ENCODE data around the gene ZDHHC6.
A peak's percentile ranks its signal among the peaks of the same experiment; 100 is the strongest.
"Not testable (repeated sequence)": the region's sequence is repeated elsewhere in the genome, so short reads cannot be mapped to it uniquely, and the experiment has no call there.

ZDHHC6 gene, protein sequence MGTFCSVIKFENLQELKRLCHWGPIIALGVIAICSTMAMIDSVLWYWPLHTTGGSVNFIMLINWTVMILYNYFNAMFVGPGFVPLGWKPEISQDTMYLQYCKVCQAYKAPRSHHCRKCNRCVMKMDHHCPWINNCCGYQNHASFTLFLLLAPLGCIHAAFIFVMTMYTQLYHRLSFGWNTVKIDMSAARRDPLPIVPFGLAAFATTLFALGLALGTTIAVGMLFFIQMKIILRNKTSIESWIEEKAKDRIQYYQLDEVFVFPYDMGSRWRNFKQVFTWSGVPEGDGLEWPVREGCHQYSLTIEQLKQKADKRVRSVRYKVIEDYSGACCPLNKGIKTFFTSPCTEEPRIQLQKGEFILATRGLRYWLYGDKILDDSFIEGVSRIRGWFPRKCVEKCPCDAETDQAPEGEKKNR

DNA sequence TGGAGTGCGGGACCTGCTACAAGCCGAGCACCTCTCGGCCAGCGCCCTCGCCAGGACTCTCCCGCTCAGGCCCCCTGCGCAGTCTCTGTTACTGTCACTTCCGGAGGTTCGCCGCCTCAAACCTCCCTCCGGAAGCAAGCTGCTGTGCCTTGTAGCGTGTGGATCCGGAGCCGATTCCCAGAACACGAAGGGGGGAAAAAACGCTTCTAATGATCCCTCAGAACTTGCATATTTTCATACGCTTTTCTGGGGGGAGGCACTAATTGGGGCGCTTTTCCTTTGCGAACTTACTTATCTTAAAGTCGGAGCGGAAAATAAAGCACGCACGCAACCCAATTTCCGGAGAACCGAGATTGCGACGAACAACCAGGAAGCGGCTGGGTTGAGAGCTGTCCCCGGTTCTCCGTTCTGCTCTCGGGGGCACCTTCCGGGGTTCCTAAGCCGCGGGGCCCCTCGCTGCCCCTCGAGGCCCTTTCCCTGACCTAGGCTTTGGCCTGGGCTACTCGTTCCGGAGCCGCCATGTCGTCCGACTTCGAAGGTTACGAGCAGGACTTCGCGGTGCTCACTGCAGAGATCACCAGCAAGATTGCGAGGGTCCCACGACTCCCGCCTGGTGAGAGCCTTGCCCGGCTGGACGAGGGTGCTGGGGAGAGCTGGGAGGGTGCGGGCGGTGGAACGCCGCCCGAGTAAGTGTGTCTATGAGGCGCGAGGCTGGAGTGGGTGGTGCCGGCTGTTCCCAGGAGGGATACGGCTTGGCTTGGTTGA is at the start of gene ZDHHC6, which contains the start of gene VTI1A:
Gene ZDHHC6, minus strand, starts transcription at position 60 of the 765 bp plus-strand sequence. CDS start 1,478 bp downstream, outside the sequence.
Gene VTI1A, plus strand, starts transcription at position 361 of the 765 bp plus-strand sequence. Its CDS starts 159 bp downstream, at position 520.
- DNase-seq (ENCODE audit: low read depth): peak; percentile 73

DNA sequence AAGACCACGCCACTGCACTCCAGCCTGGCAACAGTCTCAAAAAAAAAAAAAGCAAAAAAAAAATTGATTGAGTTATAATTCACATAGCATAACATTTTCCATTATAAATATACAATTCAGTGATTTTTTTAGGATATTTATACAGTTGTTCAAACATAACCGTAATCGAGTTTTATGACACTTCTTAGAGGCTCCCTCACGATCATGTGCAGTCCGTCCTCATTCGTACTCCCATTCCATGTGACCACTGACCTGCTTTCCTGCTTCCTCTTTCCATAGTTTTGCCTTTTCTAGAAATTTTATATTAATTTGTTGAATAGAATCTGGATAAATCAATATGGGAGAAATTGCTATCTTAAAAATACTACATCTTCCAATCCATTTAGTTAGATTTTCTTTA is 46.0 kb upstream of the ZDHHC6 start:
- DNase-seq (ENCODE audit: low read depth): no peak

DNA sequence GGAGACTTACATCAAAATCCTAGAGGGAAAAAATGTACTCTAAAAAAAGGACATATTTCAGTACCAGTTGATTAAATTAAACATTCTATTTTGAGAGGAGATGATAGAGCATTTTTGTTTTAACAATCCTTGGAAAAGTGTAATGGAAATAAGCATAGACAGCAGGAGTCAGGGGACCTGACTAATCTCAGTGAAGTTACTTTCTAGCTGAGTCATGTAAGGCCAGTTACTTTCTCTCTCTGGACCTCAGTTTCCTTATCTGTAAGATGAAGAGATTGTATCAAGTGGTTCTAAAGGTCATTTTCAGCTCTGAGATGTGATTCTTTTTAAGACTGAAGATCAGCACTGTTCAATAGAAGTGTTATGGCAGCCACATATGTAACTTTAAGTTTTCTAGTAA is 44.4 kb upstream of the ZDHHC6 start:
- no peak for DNase-seq (ENCODE audit: low read depth)

DNA sequence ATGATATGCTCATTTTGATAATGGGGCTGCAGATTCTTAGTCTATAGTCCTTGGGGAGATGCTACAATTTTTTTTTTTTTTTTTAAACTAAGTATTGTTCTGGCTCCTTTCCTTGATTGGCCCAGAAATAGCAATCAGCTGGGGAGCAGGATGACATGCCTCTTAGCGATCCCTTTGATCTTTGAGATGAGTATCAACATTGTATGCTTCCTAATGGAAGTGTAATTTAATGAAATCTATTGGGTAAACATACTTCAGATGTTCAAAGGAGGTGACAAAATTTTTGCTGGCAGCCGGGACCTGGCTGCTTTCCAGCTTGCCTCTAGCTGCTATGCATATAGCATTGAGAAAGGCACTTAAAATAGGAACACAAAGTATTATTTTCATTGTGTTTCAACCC is 43.8 kb upstream of the ZDHHC6 start:
- DNase-seq (ENCODE audit: low read depth): no peak

DNA sequence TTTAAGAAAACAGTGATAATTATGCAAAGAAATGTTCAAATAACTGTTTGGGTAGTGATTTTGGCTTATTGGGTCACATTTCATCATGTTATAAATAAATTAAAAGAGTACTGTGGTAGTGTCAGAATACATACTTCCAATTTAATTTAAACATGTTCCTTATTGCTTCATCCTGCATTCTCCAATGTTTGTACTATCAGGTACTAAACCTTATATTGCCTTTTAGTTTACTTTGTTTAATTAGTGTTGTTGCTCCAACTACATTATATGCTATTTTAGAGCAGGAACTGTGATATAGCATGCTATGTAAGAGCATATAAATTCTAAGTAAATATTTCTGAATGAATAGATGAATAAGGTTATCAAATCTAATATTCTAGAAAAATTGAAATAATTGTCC is 41.2 kb upstream of the ZDHHC6 start:
- no peak for DNase-seq (ENCODE audit: low read depth)

DNA sequence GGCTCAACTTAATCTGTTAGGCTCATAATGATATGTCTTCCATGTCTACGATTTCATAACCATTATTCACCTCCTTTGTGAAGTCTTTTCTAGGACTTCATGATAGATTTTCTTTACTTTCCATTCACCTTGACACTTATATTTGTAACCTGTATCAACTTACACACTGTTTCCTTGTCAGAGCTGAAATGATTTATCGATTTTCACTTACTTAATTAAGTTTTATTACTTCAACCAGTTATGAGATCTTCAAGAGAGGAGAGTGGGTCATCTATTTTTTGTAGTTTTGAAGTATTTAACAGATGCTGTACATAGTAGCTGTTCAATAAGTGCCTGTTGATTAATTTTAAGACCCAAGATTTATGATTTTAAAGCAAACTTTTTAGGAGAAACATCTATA is 37.7 kb upstream of the ZDHHC6 start:
- DNase-seq (ENCODE audit: low read depth): no peak

DNA sequence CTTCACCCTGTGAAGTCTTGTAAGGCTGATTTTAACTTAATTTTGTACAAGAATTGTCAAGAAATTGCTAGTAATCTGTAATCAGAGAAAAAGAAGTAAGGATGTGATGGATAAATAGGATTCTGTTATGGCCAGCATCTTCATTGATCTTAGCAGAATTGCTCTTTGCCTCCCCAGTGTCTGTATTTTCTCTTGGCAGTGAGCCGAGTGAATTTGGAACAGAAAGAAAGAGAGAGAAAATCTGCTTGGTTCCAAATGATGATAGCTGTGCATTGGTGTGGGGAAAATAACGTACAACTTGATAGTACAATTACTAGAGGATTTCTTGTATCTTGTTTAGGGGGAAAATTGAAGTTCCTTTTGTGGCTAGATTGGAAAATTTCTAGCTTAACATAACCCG is 34.9 kb upstream of the ZDHHC6 start:
- no peak for DNase-seq (ENCODE audit: low read depth)

DNA sequence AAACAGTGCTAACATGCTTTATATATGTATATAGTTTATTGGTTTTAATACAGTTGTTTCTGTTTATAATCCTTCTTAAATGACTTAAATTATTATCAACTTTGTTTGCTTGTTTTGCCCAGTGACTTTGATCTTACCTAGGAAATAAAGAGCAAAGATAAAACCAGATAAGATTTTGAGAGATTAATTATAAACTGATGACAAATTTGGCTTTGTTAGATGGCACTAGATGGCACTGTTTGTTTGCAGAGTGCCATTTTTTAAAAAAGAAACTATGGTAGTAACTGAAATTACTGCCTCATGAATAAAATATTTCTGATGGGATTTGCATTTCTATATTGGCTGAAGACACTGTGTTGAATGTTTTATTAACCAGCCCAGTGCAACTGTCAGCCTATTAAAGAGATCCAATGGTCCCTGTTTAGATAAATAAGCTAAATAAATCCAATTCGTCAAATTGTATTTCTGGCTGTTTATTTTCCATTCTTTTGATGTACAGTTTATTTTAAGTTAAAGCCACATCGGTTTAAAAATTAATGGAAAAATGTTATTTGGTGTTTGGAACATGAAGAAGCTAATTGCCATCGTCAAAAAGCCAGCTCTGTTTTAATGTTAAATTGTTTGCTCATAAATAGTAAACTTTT is 29.0 kb upstream of the ZDHHC6 start:
- no peak for DNase-seq (ENCODE audit: low read depth)

DNA sequence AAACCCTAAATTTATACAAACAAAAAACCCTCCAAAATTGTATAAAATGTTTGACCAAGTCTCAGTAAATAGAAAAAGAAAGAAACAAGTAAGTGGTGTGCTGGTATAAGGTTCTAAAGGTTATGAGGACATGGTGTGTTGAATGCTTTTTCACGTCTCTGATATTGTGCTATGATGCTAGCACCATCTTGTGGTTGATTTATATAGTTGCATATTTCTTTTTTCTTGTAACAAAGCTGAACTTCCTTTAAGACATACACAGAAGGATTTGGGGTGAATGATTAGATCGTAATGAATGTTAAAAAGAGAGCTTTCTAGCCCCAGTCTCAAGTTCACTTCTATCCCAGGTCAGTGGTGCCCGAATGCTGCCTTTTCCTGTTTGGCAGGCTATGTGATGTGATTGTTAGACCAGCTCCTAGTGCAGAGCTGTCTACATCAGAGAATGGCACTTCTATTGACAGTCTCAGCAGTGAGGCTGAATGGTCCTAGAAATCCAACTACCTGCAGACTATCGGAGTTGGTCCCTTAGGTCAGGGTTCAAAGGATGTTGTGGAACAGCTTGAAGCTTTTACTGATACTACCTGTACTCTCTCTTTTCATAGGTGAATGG is 25.3 kb upstream of the ZDHHC6 start:
- DNase-seq (ENCODE audit: low read depth): no peak

DNA sequence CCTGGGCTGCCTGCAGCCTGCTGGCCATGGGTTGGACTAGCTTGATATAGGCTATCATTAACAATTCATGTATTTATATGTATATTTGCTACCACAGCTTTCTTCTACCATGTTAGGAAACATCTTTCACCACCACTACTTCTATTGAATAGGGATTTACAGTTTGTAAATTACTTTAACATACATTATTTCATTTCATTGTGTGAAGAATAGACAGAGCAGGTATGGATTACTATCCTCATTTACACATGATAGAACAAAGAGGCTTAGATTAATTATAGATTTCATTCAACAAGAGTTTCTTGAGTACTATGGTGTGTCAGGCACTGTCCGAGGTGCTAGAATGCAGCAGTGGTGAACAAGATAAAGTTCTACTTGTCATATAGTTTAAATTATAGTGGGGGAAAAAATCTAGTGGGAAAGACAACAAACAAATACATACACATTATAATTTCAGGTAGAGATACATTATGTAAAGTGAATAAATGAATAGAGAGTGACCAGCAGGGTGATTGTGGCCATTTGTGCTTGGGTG is 20.9 kb upstream of the ZDHHC6 start:
- DNase-seq (ENCODE audit: low read depth): no peak

DNA sequence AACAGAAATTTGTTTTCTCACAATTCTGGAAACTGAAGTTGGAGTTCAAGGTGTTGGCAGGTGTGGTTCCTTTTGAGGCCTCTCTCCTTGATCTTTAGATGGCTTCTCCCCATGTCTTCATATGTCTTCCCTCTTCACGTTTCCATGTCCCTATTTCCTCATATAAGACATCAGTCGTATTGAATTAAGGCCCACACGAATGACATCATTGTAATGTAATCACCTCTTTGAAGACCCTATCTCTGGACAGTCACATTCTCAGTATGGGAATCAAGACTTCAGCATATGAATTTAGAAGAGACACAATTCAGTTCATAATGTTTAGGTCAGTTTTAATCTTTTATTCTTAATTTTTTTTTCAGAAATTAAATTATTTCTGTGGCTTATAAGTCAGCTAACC is 20.1 kb upstream of the ZDHHC6 start:
- no peak for DNase-seq (ENCODE audit: low read depth)

DNA sequence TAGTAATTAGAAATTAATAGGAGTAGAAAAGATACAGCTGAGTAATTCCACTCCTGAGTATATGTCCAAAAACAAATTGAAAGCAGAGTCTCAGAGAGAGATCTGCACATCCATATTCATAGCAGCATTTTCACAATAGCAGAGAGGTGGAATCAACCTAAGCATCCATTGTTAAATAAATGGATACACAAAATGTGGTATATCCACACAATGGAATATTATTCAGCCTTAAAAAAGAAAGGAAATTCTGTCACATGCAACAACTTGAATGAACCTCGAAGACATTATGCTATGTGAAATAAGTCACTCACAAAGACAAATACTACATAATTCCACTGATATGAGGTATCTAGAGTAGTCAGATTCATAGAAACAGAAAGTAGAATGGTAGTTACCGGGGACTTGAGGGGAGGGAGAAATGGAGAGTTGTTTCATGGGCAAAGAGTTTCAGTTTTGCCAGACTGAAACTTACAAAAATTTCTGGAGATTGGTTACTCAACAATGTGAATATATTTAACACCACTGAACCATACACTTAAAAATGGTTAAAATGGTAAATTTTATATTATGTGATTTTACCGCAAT is 18.7 kb upstream of the ZDHHC6 start:
- DNase-seq (ENCODE audit: low read depth): no peak

DNA sequence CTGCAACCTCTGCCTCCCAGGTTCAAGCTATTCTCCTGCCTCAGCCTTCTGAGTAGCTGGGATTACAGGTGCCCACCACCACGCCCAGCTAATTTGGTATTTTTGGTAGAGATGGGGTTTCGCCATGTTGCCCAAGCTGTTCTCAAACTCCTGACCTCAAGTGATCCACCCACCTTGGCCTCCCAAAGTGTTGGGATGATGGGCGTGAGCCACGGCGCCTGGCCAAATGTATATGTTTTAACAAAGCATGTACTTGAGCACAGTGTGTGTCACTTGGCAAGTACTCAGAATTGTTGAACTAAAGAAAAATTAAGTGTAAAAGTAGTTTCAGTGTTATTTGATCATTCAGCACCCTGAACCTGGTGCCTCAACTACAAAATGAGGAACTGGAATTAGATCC is 17.4 kb upstream of the ZDHHC6 start:
- DNase-seq (ENCODE audit: low read depth): not testable (repeated sequence)

DNA sequence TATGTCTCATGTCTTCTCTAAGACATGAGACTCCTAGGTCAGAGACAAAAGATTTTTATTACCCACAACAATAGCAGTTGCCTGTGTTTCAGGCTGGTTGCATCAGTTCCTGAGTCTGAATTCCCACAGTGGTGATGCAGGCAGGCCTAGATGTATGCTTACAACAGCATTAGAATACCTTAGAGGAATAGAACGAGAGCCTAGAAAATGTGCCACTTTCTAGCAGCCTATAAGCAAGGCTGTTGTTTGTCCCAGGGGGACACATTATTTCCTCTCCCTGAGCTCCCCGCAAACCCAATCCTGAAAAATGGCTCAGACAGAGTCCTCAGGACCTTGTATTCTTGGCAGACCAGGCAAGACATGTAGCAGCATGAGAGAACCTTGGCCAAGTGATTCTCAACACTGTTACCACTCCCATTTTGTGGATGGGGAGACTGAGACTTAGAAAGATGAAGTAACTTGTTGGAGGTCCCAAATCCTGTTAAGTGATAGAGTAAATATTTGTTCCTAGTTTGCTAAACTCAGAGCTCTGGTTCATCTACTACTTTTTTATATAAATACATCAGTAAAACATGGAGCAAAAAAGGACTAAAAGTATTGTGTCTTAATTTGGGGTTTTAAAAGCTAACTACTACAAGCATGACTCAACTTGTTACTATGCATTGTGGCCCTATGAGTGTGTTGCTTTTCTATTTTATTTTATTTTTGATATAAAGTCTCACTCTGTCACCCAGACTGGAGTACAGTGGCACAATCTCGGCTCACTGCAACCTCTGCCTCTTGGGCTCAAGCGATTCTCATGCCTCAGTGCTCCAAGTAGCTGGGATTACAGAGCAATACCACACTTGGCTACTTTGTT is 14.5 kb upstream of the ZDHHC6 start:
- DNase-seq (ENCODE audit: low read depth): no peak

DNA sequence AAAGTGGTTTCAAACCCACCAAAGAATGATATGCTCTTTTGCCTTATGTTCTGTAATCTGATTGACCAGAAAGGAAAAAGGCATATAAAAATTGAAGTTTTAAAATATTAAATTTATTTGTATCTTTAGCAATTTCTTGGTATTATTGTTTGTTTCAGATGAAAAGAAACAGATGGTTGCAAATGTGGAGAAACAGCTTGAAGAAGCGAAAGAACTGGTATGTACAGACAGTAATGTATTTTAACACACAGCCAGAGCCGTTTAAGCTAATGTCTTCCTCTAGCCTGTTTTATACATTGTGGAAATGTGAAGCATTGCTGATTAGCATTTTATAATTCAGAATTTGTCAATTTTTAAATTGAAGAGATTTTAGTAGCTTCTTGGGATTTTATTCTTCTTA is 13.7 kb upstream of the ZDHHC6 start:
- DNase-seq (ENCODE audit: low read depth): no peak

DNA sequence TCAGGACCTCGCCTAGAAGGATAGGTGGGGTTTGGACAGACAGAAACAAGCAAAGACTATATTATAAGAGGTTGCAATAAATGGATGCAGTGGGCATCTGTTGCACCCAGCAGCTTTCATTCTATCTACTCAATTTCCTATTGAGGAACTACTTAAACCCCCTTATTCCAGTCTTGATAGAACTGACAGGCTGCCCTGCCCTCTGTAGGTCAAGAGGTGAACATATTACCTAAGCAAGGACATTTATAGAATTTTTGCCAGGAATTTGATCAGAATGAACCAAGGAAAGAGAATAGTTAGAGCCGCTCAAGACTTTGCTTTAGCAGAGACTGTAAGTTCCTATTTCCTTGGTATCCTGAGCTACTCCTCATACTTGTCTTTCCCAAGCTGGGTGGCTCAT is 9.8 kb upstream of the ZDHHC6 start:
- no peak for DNase-seq (ENCODE audit: low read depth)

DNA sequence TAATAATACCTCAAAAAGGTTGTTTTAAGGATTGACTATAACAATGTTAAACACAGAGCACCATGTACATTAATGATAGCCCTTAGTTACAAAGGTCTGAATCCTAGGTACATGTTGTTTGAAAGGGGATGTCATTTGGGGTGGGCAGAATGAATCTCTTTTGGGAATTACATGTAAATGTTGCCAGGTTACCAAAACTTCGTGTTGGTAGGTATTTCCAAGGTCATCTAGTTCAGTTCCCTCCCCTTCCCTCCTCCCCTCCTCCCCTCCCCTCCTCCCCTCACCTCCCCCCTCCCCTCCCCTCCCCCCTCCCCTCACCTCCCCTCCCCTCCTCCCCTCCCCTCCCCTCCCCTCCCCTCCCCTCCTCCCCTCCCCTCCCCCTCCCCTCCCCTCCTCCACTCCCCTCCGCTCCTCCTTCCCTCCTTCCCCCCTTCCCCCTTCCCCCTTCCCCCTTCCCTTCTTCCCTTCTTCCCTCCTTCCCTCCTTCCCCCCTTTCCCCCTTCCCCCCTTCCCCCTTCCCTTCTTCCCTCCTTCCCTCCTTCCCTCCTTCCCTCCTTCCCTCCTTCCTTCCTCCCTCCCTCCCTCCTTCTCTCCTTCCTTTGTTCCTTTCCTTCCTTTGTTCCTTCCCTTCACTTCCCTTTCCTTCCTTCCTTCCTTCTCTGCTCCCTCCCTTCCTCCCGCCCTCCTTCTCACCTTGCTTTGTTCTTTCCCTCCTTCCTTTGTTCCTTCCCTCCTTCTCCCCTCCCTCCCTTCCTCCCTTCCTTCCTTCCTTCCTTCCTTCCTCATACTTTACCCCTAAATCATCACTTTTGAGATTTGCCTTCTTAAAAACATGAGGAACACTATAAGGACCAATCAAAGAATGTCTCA is 8.4 kb upstream of the ZDHHC6 start:
- DNase-seq (ENCODE audit: low read depth): no peak

DNA sequence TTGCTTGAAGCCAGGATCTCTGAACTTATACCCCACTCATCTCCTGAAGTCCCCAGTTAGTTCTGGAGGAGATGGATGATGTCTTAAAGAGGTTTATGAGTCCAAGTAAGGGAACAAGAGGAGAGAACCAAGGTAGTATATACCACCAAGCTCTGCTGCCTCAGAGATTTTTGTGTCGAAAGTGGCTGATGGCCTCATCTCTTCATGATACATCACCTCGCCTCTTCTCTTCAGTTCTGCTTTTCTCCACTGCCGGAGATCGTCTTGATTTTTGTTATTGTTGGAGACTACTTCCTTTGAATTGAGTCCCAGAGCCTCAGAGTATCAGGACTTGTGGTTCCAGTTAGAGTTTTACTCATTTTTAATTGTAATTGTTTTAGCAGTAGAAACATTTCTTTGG is 2.2 kb upstream of the ZDHHC6 start:
- no peak for DNase-seq (ENCODE audit: low read depth)

DNA sequence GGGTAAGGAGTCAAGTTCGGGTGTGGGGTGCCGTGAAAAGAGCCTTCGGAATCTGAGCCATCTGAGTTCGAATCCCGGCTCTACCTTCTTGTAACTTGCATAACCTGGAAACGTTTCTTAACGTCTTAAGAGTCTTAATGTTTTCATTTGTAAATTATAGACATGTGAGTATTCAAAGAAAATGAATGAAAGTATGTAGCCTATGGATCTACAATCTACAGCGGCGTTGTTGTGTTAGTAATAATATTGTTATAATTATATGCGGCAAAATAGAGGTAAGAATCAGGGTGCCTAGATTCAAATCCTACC is 860 bp upstream of the ZDHHC6 start:
- DNase-seq (ENCODE audit: low read depth): no peak

Data from stimulated activated CD8-positive, alpha-beta memory T cell treated with anti-CD3 and anti-CD28 coated beads, Interleukin-7, amount 100 ng/mL, for 24 hours (primary cell).